Activated CD8-positive, alpha-beta T cell treated with anti-CD3 and anti-CD28 coated beads for 36 hours (primary cell): ENCODE results near the gene CDH8. TPM values are rescaled to one million over a fixed set of nuclear protein-coding genes. Genes with fewer than 3 reads are reported as not detected.
"Not testable (repeated sequence)": the region's sequence is repeated elsewhere in the genome, so short reads cannot be mapped to it uniquely, and the experiment has no call there.

Experiments
- ATAC-seq: fragments of 200-7000 bp; cut with Tn5 transposase; one replicate; pipeline ENCODE4 v1.10.0; 2021; ENCODE audit warnings: mild to moderate bottlenecking, moderate library complexity
- CTCF ChIA-PET: fragments of 350-600 bp; sonication (Branson Sonifier 250); formaldehyde crosslinking; loops from one replicate; lab custom pipeline; 2021; ENCODE audit warnings: antibody characterized with exemption; lab: Charles Lee
- POLR2A ChIA-PET: fragments of 350-600 bp; sonication (Branson Sonifier 250); formaldehyde crosslinking; loops from one replicate; lab custom pipeline; 2021; ENCODE audit warnings: antibody characterized with exemption; lab: Charles Lee
- DNase-seq: peaks from one replicate; pipeline ENCODE4 v3.0.0-alpha.2; 2020
- H3K27ac Mint-ChIP-seq: one replicate; pipeline ENCODE4 v1.8.0; 2021; ENCODE audit warnings: mild to moderate bottlenecking, mixed read lengths
- H3K27me3 Mint-ChIP-seq: one replicate; pipeline ENCODE4 v1.8.0; 2021; ENCODE audit warnings: mixed read lengths
- H3K36me3 Mint-ChIP-seq: one replicate; pipeline ENCODE4 v1.8.0; 2021; ENCODE audit warnings: low read depth, mixed read lengths
- H3K4me1 Mint-ChIP-seq: one replicate; pipeline ENCODE4 v1.8.0; 2021; ENCODE audit warnings: low read depth, mixed read lengths
- H3K4me3 Mint-ChIP-seq: one replicate; pipeline ENCODE4 v1.8.0; 2021; ENCODE audit warnings: mild to moderate bottlenecking, moderate library complexity, mixed read lengths
- H3K9me3 Mint-ChIP-seq: one replicate; pipeline ENCODE4 v1.8.0; 2021; ENCODE audit warnings: mixed read lengths
- CTCF ChIP-seq: fragments of 200-600 bp; IDR thresholded peaks from one replicate; pipeline ENCODE4 v1.8.0; 2022; ENCODE audit warnings: antibody characterized with exemption, mild to moderate bottlenecking
- intact Hi-C: fragments of 100-400 bp; cut with micrococcal nuclease; formaldehyde crosslinking; loops from one replicate; pipeline ENCODE4 v1.10.0; 2022
- total RNA-seq, 2 experiments: library from RNA; stranded (reverse); gene quantifications; one replicate each; pipeline ENCODE4 v1.2.3, GENCODE V29; 2021

CDH8 gene
- total RNA-seq, 2 experiments from 2014 or later = not detected

DNA sequence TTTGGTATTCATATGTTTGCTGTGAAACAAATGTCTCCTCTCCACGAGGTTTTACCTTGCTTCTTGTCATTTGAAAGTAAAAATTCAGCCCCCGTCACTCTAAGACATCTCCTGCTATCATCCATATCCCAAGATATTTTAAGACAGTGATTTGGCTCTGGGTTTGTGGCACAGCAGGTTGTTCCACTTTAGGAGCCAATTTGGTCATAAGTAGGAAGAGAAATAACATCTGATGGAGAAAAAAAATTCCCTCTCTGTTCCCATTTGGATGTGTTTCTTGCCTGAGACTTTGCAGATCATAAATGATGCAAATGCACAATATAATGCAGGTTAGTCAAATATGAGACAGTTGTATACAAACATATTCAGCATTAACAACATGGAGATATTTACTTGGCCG is 309.5 kb downstream of the CDH8 start:
- ChIA-PET CTCF (no interaction called here), POLR2A (no interaction called here)
- Mint-ChIP-seq H3K4me1 (no peaks in the 10 kb centered on the region), H3K9me3 (peaks cover 7% of the 10 kb centered on the region), H3K4me3 (no peak overlapping the region), H3K36me3 (no peaks in the 10 kb centered on the region), H3K27me3 (no peaks in the 10 kb centered on the region), H3K27ac (no peak overlapping the region)
- DNase-seq = no peak
- ATAC-seq = no peak
- intact Hi-C loops = no loop called here
- TF ChIP-seq CTCF = no peak

- DNase-seq (no peak), ATAC-seq (no peak)
- Mint-ChIP-seq H3K36me3 (no peaks in the 10 kb centered on the region), H3K4me1 (no peaks in the 10 kb centered on the region), H3K9me3 (peaks cover 6% of the 10 kb centered on the region), H3K27me3 (no peaks in the 10 kb centered on the region), H3K27ac (no peak overlapping the region), H3K4me3 (no peak overlapping the region)
- POLR2A ChIA-PET = no interaction called here
- CTCF ChIA-PET = no interaction called here
- intact Hi-C loops = no loop called here
- no peak for TF ChIP-seq CTCF
Measured at GRCh38 chr16:61726125-61726524, 310.1 kb downstream of the CDH8 start.

DNA sequence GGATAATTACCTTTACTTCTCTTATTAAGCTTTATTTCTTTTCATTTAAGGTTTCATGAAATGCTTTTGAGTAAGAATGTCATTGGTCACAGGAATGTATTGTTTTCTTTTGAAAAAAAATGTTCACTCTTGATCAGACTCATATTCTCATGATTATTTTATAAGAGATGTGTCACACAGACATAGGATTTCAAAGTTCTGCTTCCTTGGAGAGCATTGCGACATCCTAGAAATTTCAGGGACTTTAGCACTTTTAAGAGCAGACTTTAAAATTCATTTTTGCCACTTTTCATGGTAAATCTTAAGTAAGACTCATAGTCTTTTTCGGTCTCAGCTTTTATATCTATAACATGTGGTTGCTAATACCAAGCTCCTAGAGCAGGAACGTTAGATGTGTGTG is 314.7 kb downstream of the CDH8 start:
- Mint-ChIP-seq H3K27ac (no peak overlapping the region), H3K27me3 (no peaks in the 10 kb centered on the region), H3K9me3 (peaks cover 3% of the 10 kb centered on the region), H3K36me3 (no peaks in the 10 kb centered on the region), H3K4me1 (no peaks in the 10 kb centered on the region), H3K4me3 (no peak overlapping the region)
- DNase-seq (no peak), ATAC-seq (no peak)
- no peak for TF ChIP-seq CTCF
- intact Hi-C loops = no loop called here
- CTCF ChIA-PET = no interaction called here
- POLR2A ChIA-PET = no interaction called here

DNA sequence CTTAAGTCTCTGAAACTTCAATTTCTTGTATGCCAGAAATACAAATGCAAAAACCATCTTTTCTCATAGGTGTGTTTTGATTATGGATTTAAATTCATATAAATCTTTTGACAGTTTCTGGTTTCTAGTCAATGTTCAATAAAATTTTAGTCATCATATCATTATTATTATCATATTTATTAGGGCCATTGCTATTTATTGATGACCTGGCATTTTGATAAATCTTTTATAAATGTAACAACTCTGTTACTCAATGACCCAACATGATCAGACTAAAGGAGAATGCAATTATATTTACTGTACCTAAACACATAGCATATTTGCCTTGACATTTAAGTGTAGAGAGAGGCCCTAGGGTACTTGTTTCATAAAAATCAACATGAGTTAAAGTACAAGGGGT is 320.8 kb downstream of the CDH8 start:
- H3K4me1 Mint-ChIP-seq = no peaks in the 10 kb centered on the region
- no peak for ATAC-seq
- TF ChIP-seq CTCF = no peak
- no peak for DNase-seq
- no peaks in the 10 kb centered on the region for H3K27me3 Mint-ChIP-seq
- ChIA-PET CTCF (no interaction called here), POLR2A (no interaction called here)
- no peak overlapping the region for H3K27ac Mint-ChIP-seq
- intact Hi-C loops = no loop called here
- no peak overlapping the region for H3K4me3 Mint-ChIP-seq
- H3K36me3 Mint-ChIP-seq = no peaks in the 10 kb centered on the region
- peaks cover 3% of the 10 kb centered on the region for H3K9me3 Mint-ChIP-seq

DNA sequence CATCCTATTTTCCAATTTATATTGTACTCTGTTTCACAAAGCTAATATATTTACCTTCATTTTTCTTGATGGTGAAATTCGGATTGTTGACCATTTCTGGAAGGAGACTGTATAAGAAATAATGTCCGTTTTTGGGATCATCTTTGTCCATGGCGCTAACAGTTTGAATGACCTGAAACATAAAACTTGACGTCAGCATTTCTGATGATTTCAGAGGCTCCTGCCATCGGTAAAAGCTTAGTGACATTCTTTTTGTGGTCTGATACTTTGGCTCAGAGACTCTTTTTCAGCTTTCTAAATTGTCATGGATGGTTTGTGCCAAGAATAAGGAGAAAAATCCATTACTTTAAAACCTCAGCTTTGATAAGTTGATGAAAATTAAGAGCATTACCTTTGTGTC is 322.5 kb downstream of the CDH8 start:
- no peak for ATAC-seq
- no peak for TF ChIP-seq CTCF
- Mint-ChIP-seq H3K4me1 (no peaks in the 10 kb centered on the region), H3K27ac (no peak overlapping the region), H3K4me3 (no peak overlapping the region), H3K27me3 (no peaks in the 10 kb centered on the region), H3K36me3 (no peaks in the 10 kb centered on the region), H3K9me3 (peaks cover 7% of the 10 kb centered on the region)
- DNase-seq = no peak
- CTCF ChIA-PET = no interaction called here
- POLR2A ChIA-PET = no interaction called here
- intact Hi-C loops = no loop called here

DNA sequence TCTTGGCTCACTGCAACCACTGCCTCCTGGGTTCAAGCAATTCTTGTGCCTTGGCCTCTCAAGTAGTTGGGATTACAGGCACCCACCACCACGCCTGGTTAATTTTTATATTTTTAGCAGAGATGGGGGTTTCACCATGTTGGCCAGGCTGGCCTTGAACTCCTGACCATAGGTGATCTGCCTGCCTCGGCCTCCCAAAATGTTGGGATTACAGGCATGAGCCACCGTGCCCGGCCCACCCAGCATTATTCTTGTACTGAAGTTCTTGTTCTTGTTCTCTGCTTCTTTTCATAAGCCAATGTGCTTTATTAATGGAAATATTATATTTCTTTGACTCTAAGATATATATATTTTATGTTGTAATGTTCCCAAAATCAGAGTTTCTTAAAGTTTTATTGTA is 336.6 kb downstream of the CDH8 start:
- H3K27ac Mint-ChIP-seq, H3K4me1 Mint-ChIP-seq, H3K27me3 Mint-ChIP-seq, H3K36me3 Mint-ChIP-seq, DNase-seq, H3K4me3 Mint-ChIP-seq, POLR2A ChIA-PET, CTCF ChIA-PET, intact Hi-C loops, ATAC-seq: not testable (repeated sequence)
- H3K9me3 Mint-ChIP-seq = peaks cover 24% of the 10 kb centered on the region
